ENCODE data around the gene PNLIP.

The PNLIP gene

GRCh38 chr10:116587878-116588591 lies 42.3 kb downstream of the PNLIP start:
- ATAC-seq, result no peak

- ATAC-seq, result no peak
These were observed 43.3 kb downstream of the PNLIP start for GRCh38 chr10:116588995-116589394.

DNA sequence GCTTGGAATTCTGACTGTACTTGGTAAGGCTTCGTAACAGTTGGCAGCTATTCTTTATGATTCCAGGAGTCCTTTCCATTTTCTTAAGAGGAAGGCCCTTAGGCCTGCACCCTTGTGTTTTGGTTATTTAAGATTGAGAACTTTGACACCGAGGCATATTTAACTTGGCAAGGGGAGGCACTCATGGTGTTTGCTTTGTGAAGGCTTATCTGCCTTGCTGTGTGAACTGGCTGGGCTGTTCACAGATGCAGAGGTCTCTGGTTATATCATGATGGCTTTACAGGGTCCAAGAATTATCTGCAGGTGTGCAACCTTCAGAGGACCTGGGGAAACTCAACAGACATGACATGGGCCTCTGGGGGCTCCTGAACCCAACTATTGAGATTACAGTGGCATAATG lies 44.2 kb downstream of the PNLIP start:
- ATAC-seq, result no peak

DNA sequence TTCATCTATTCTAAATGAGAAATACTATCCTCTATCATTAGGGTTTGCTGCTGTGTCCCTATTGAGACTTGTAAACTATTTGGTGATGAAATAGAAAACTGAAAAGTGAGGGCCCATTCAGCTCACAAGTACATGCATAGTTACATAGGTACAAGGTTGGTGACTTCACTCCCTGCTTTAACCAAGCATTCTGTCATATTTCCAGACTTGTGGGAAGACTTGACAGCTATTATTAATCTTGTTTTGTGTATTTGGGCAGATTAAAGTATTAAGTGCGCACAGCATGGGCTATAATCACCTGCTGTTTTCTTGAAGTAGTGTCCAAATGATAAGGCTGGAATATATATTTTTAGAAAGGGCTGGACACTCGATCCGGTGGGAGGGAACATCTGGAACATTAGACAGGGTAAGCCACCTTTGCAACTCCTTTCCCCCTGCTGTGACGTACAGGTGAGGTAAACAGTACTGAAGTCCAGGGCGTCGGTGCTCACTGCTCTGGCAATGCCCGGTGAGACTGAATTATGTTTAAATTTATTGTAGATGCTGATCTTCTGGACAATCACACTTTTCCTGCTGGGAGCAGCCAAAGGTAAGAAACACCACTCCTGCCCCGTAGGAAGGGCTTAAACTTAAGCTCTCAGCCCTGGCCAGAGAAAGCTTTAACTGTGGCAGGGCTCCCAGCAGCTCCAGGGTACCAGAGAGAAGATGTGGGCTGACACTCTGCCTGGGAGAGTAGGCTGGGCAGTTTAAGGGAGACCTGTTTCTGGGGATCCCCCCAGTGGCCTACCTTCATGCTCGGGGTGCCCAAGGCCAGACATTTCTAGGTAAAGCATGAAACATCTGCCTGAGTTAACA lies 45.1 kb downstream of the PNLIP start, which contains the start of gene PNLIPRP1:
Gene PNLIPRP1 (plus strand): TSS at position 370 of the 855 bp plus-strand sequence. CDS start 171 bp downstream, at position 541.
- no peak for ATAC-seq

GRCh38 chr10:116593139-116593740 lies 47.5 kb downstream of the PNLIP start:
- ATAC-seq, result no peak

DNA sequence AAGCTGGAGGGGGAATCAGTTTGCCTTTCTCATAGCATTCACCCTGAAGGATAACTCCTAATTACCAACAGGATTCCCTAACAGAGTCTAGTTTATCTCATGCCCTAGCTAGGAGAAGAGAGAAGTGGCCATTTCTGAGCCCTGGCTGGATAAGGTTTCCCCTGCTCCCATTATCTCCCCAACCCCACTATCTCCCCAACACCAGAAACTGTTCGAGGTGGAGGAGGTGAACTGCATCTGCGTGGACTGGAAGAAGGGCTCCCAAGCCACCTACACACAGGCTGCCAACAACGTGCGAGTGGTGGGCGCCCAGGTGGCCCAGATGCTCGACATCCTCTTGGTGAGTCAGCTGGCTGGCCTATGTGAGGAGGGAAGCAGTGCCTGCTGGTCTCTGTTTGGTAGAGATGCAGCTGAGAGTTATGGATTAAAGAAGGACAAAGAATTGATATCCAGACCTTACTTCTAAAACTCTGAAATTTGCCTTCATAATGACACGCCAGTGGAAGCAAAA lies 48.8 kb downstream of the PNLIP start:
- ATAC-seq, result no peak

DNA sequence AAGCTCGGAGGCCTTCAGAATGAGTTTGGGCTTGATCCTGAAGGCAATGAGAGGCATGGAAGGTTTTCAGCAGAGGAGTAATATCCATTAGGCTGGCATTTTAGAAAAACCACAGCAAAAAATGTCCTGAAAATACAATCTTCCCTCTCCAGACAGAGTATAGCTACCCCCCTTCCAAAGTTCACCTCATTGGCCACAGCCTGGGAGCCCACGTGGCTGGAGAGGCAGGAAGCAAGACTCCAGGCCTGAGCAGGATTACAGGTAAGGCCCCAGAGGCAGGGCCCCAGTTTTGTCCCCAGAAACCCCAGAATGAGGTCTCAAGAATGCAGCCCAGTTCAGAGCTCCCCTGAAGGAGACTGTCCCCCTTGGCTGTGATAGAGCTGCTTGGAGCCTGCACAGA lies 50.3 kb downstream of the PNLIP start:
- no peak for ATAC-seq

GRCh38 chr10:116597543-116597942 lies 51.8 kb downstream of the PNLIP start:
- ATAC-seq, result no peak

- ATAC-seq, result no peak
These were observed 52.6 kb downstream of the PNLIP start for GRCh38 chr10:116598329-116598728.

- ATAC-seq, result no peak
These were observed 54.3 kb downstream of the PNLIP start for GRCh38 chr10:116599991-116600390.

- no peak for ATAC-seq
These were observed 57.1 kb downstream of the PNLIP start for GRCh38 chr10:116602648-116603400.

- no peak for ATAC-seq
These were observed 60.3 kb downstream of the PNLIP start for GRCh38 chr10:116606061-116606483.

DNA sequence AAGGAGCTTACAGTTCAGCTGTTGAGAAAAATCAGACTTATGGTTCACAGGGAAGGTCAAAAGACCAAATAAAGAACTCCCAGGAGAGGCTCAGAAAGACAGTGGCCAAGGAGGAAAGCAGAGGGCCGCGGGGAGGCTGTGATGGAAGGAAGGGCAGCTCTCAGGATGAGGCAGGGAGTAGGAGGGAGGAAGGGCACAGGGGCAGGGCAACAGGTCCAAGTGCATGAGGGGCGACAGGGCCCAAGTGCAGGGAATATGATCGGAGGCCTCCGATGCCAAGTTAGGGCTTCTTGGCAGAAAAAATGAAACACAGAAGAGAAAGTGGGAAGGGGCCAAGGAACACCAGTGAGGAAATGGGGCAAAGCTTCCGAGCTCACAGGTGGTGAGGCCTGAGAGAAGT lies 61.6 kb downstream of the PNLIP start:
- no peak for ATAC-seq

DNA sequence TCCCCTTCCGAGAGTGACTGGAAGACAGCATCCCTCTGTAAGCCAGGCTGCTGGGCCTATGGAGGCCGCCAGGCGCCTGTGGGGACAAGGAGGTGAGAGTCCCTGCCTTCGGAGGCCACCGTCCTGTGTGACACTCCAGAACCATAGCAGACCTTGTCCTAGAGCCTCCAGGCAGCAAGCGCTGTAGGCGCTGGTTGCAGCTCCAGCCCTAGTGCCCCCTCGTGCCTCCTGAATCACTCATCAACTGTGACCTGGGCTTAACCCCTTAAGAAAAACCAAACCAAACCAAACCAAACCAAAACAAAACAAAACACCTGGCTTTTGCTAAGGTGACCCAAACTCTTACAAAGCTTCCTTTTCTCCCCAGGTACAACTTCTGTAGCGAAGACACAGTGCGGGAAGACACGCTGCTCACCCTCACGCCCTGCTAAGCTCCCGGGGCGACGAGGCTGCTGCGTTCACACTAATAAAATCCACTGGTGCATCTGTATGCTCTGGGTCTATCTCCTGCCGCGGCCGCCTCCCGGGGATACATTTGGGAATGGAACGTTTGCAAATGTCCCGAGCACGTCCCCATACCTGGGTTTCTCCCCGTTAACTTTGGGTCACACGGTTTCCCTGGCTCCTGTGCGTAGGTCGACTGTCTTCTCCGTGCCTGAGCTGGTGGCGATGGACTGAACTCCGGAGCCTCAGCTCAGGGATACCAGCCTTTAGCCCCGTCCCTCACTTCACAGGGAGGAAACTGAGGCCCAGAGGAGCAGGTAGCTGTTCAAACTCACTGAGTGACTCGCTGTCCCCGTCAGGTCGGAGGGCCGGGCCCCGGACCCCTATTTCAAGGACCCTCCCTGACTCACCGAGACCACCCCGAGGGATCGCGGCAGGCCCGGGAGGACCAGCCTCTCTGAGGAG lies 63.2 kb downstream of the PNLIP start:
- no peak for ATAC-seq

- no peak for ATAC-seq
These were observed 64.9 kb downstream of the PNLIP start for GRCh38 chr10:116610443-116611152.

GRCh38 chr10:116611153-116611545 lies 65.4 kb downstream of the PNLIP start:
- no peak for ATAC-seq

DNA sequence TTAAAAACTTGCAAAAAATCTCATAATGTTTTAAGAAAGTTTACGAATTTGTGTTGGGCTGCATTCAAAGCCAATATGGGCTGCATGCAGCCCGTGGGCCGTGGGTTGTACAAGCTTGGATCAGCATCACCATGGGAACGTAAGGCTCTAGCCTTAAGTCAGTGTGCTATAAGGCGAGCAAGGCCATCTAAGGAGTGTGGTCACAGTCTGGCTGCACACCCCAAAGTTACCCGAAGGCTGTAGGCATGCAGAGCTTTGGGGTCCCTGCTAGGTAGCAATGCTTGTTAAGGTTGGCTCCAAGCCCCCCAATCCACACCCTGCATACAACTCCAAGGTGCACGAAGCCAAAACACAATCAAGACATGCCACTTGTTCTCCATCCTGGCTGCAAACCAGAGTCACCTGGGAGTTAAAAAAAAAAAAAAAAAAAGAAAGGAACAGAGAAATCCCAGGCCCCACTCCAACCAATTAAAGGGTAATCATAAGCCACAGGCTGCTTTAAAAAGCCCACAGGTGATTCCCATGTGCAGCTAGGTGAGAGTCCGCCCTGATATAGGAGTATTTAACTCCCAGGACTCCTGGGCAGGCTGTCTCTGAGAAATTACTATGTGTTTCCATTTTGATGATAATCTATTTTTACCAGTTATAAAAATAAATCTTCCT lies 66.5 kb downstream of the PNLIP start:
- ATAC-seq, result no peak

DNA sequence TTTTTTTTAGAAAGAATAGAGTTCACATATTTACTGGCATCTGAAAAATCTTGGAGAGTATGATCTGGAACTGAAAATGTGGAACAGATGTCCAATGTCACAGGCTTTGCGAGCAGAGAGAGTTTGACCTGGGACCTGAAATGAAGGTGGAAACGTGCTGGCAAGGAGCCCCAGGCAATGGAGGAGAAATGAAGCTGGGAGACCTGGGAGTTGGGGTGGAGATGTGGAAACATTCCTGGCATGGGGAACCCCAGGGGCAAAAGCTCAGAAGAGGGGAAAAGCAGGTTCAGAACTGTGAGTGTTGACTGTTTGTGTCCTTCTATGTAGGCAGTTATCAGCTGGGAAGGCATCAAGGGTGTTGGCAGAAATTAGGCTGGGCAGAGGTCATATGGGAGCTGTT lies 67.7 kb downstream of the PNLIP start:
- no peak for ATAC-seq

- ATAC-seq, result no peak
These were observed 69.1 kb downstream of the PNLIP start for GRCh38 chr10:116614796-116615195.

GRCh38 chr10:116615199-116615776 lies 69.6 kb downstream of the PNLIP start:
- ATAC-seq, result no peak
